C4-2B (cell line): ENCODE results near the gene CRISPLD2.

Experiments
- H3K27ac ChIP-seq: fragments of 450-650 bp; 2 replicates; pipeline ENCODE4 v1.5.1; 2017
- ZFX ChIP-seq: fragments of 450-650 bp; IDR thresholded peaks from 2 replicates; pipeline ENCODE4 v1.6.1; 2017
- TF ChIP-seq, protein P1 (sequence below): fragments of 450-650 bp; conservative IDR thresholded peaks from 2 replicates; pipeline ENCODE4 v1.5.1; 2017; ENCODE audit warnings: mild to moderate bottlenecking

CRISPLD2 gene

GRCh38 chr16:84898447-84898846 lies 78.7 kb downstream of the CRISPLD2 start:
- TF ChIP-seq, protein P1, sequence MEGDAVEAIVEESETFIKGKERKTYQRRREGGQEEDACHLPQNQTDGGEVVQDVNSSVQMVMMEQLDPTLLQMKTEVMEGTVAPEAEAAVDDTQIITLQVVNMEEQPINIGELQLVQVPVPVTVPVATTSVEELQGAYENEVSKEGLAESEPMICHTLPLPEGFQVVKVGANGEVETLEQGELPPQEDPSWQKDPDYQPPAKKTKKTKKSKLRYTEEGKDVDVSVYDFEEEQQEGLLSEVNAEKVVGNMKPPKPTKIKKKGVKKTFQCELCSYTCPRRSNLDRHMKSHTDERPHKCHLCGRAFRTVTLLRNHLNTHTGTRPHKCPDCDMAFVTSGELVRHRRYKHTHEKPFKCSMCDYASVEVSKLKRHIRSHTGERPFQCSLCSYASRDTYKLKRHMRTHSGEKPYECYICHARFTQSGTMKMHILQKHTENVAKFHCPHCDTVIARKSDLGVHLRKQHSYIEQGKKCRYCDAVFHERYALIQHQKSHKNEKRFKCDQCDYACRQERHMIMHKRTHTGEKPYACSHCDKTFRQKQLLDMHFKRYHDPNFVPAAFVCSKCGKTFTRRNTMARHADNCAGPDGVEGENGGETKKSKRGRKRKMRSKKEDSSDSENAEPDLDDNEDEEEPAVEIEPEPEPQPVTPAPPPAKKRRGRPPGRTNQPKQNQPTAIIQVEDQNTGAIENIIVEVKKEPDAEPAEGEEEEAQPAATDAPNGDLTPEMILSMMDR = no peak
- no peak for TF ChIP-seq ZFX
- no peak overlapping the region for H3K27ac ChIP-seq

- no peak for TF ChIP-seq ZFX
- TF ChIP-seq, protein P1 = no peak
- no peak overlapping the region for H3K27ac ChIP-seq
These were observed 79.6 kb downstream of the CRISPLD2 start for GRCh38 chr16:84899414-84899813.

DNA sequence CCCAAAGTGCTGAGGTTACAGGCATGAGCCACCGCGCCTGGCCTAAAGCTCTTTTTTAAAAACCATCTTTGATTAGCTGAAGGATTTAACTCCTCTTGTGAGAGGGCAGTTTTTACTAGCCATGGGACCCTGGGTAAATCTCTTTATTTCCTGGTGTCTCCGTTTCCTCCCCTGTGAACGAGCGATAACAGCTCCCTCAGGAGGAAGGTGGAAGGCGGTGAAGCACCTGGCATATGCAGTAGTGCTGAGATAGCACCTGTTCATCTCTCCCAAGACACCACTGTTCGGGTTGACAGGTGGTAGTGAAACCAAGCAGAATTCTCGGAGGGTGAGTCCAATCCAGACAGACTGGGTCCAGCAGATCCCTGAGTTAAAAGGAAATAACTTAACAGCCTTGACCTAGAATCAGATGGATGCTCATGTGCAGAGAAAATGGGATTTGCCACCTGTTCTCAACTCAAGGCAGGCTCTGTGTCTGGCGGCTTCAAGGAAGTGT lies 86.2 kb downstream of the CRISPLD2 start:
- no peak overlapping the region for H3K27ac ChIP-seq
- TF ChIP-seq, protein P1 = no peak
- TF ChIP-seq ZFX = no peak

GRCh38 chr16:84907051-84907450 lies 87.3 kb downstream of the CRISPLD2 start:
- H3K27ac ChIP-seq = no peak overlapping the region
- no peak for TF ChIP-seq ZFX
- TF ChIP-seq, protein P1 = no peak

DNA sequence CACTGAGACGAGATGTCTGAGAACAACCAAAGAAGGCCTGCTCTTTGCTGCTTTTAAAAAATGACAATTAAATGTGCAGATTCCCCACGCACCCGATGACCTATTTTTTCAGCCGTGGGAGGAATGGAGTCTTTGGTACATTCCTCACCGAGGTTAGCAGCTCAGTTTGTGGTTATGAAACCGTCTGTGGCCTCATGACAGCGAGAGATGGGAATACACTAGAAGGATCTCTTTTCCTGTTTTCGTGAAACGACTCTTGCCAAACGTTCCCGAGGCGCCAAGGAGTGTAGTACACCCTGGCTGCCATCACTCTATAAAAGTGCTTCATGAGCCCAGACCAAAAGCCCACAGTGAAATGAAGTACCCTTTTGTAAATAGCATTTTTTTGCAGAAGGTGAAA lies 87.8 kb downstream of the CRISPLD2 start:
- no peak overlapping the region for H3K27ac ChIP-seq
- TF ChIP-seq, protein P1 = no peak
- no peak for TF ChIP-seq ZFX

- no peak for TF ChIP-seq ZFX
- TF ChIP-seq, protein P1 = no peak
- no peak overlapping the region for H3K27ac ChIP-seq
These were observed 89.8 kb downstream of the CRISPLD2 start for GRCh38 chr16:84909476-84910085.

DNA sequence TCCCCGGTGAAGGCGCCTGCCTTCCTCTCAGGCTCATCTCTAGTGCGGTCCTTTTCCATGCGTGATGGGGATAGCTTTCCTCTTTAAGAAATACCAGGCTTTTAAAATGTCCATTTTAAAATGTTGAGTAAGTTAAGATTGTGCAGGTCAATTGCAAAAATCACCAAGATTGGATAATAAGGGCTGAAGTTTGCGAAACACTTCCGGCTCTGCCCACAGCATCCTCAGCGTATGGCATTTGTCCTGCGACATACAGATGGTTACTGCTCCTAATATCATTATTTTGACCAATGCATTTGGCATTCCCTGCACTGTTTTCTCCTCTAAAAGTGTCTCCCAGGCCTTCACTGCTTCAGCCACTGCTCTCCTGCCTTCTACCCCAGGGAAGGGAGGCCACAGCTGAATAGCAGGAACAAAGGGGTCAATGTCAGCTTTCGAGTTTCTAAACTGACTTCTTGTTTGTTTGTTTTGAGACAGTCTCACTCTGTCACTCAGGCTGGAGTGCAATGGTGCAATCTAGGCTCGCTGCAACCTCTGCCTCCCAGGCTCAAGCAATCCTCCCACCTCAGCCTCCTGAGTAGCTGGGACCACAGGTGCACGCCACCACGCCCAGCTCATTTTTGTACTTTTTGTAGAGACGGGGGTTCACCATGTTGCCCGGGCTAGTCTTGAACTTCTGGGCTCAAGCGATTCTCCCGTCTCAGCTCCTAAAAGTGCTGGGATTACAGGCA lies 91.9 kb downstream of the CRISPLD2 start:
- H3K27ac ChIP-seq = no peak overlapping the region
- TF ChIP-seq, protein P1 = no peak
- TF ChIP-seq ZFX = no peak
